Activated CD4-positive, alpha-beta memory T cell treated with anti-CD3 and anti-CD28 coated beads for 36 hours (primary cell): Measurements from ENCODE around the gene KIAA1671. TPM values are rescaled to one million over a fixed set of nuclear protein-coding genes. Genes with fewer than 3 reads are reported as not detected.

Experiments used
- CTCF ChIA-PET: fragments of 350-600 bp; sonication (Branson Sonifier 250); formaldehyde crosslinking; loops from one replicate; lab custom pipeline; 2021; ENCODE audit warnings: antibody characterized with exemption, inconsistent platforms; lab: Charles Lee
- POLR2A ChIA-PET: fragments of 350-600 bp; sonication (Branson Sonifier 250); formaldehyde crosslinking; loops from one replicate; lab custom pipeline; 2021; ENCODE audit warnings: antibody characterized with exemption; lab: Charles Lee
- DNase-seq: peaks from one replicate; pipeline ENCODE4 v3.0.0-alpha.2; 2020
- H3K27ac Mint-ChIP-seq: one replicate; pipeline ENCODE4 v1.8.0; 2021; ENCODE audit warnings: mixed read lengths
- H3K27me3 Mint-ChIP-seq: one replicate; pipeline ENCODE4 v1.8.0; 2021; ENCODE audit warnings: mixed read lengths
- H3K36me3 Mint-ChIP-seq: one replicate; pipeline ENCODE4 v1.8.0; 2021; ENCODE audit warnings: mixed read lengths
- H3K4me1 Mint-ChIP-seq: one replicate; pipeline ENCODE4 v1.8.0; 2021; ENCODE audit warnings: low read depth, mixed read lengths
- H3K4me3 Mint-ChIP-seq: one replicate; pipeline ENCODE4 v1.8.0; 2021; ENCODE audit warnings: mild to moderate bottlenecking, mixed read lengths
- H3K9me3 Mint-ChIP-seq: one replicate; pipeline ENCODE4 v1.8.0; 2021; ENCODE audit warnings: mixed read lengths
- intact Hi-C: fragments of 100-400 bp; cut with micrococcal nuclease; formaldehyde crosslinking; loops from one replicate; pipeline ENCODE4 v1.15.1; 2023
- total RNA-seq, 2 experiments: library from RNA; stranded (reverse); gene quantifications; one replicate each; pipeline ENCODE4 v1.2.3, GENCODE V29; 2021

Gene KIAA1671
- total RNA-seq, 2 experiments from 2014 or later, result 6.5 to 6.8 TPM

DNA sequence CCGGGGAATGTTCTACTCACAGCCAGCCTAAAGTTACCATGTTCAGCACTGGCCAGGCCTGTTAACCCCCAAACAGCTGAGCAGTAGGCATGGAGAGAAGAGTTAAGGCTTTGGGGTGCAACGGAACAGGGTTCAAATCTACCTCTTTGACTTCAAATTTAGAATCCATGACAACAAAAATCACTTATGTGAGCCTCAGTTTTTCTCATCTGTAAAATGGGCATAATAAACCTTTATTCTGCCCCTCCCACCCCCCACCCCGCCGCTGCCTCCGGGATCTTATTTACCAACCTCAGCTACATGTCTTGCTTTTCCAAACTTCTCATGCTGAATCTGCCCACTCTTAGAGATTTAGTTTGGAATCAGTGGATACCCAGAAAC lies 134.4 kb downstream of the KIAA1671 start:
- DNase-seq, result no peak
- no peaks in the 10 kb centered on the region for H3K27me3 Mint-ChIP-seq
- intact Hi-C loops, result loop anchor here (5.0 to 10.0 kb wide), 3 partner anchors 248 to 660 kb away; no protein-coding TSS in a partner anchor
- no peaks in the 10 kb centered on the region for H3K36me3 Mint-ChIP-seq
- POLR2A ChIA-PET, result interaction anchor here (1.2 to 2.1 kb wide), 2 partner anchors 11 to 17 kb away, joined by 6 to 29 read pairs; no protein-coding TSS in a partner anchor
- no peak overlapping the region for H3K27ac Mint-ChIP-seq
- no peaks in the 10 kb centered on the region for H3K9me3 Mint-ChIP-seq
- CTCF ChIA-PET, result interaction anchor here (0.6 to 2.2 kb wide), 11 partner anchors 11 to 247 kb away, joined by 3 to 16 read pairs (median 6); no protein-coding TSS in a partner anchor
- H3K4me1 Mint-ChIP-seq, result peaks cover 41% of the 10 kb centered on the region
- H3K4me3 Mint-ChIP-seq, result no peak overlapping the region

DNA sequence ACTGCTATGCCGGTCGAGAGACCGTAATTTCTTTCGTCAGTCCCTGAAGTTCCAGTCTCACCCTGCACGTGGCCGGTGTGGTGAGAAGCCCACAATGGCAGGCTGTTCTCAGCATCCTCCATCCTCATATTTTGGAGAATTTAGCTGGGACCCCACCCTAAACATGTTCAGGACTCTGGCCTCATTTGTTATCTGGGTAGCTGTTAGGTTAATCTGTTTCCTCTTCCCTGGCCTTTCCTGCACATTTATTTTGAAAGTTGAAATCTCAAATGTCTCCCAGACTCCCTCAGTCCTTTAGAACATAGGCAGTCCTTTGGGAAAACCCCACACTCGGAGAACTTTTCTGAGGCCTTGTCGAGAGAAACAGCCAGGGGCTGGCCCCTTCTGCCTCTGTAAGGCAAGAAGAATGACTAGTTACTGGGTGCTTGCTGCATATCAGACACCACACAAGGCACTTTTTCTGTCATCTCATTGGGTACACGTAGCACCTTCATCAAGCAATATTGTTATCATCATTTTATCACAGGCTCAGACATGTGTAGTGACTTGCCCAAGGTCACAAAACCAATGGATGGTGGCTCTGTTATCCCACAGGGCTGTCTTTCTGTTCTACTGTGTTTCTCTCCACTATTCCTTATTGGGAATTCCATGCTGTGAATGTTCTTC lies 137.8 kb downstream of the KIAA1671 start:
- Mint-ChIP-seq H3K27ac (no peak overlapping the region), H3K27me3 (no peaks in the 10 kb centered on the region), H3K9me3 (no peaks in the 10 kb centered on the region), H3K4me1 (peaks cover 28% of the 10 kb centered on the region), H3K4me3 (no peak overlapping the region), H3K36me3 (no peaks in the 10 kb centered on the region)
- ChIA-PET POLR2A (no interaction called here), CTCF (interaction anchor here (1.0 kb wide), 1 partner anchor 9 kb away, joined by 4 read pairs; no protein-coding TSS in a partner anchor)
- intact Hi-C loops, result no loop called here
- peak; percentile 32 for DNase-seq

DNA sequence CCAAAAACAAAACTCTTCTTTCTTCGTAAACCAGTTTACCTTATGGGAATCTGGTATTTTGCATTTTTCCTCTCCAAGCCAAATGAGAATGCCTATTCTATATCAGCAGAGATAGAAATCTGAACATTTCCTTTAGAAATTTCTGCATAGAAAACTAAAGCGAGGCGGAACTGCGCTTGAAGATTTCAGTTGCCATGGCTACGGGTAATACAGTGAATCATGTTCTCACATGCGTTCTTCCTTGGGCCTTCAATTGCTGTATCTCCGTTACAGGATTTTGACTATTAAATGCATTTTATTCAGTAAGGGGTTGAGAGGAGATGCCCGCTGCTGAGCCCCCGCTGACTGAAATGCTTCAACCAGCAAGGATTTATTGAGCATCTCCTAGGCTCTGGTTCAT lies 138.9 kb downstream of the KIAA1671 start:
- peaks cover 1% of the 10 kb centered on the region for H3K36me3 Mint-ChIP-seq
- no peak for DNase-seq
- H3K27me3 Mint-ChIP-seq, result no peaks in the 10 kb centered on the region
- no peaks in the 10 kb centered on the region for H3K9me3 Mint-ChIP-seq
- H3K27ac Mint-ChIP-seq, result no peak overlapping the region
- no peak overlapping the region for H3K4me3 Mint-ChIP-seq
- CTCF ChIA-PET, result no interaction called here
- peaks cover 17% of the 10 kb centered on the region for H3K4me1 Mint-ChIP-seq
- intact Hi-C loops, result no loop called here
- POLR2A ChIA-PET, result no interaction called here

DNA sequence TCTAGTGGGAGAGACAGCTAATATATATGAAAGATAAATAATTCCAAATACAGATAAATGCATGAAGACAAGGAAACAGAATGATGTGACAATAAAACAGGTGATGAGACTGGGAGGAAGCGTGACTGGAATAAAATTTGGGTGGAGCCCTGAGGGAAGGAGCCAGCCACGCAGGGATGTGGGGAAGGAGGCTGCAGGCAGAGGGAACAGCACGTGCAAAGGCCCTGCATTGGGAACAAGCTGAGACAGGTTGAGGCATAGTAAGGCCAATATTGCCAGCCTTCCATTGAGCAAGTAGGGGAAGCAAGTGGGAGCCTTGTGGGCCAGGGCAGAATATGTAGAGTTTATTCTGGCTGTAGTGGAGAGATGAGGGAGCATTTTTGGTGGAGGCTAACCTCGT lies 139.6 kb downstream of the KIAA1671 start:
- POLR2A ChIA-PET, result no interaction called here
- Mint-ChIP-seq H3K27ac (no peak overlapping the region), H3K9me3 (no peaks in the 10 kb centered on the region), H3K36me3 (peaks cover 1% of the 10 kb centered on the region), H3K27me3 (no peaks in the 10 kb centered on the region), H3K4me1 (peaks cover 11% of the 10 kb centered on the region), H3K4me3 (no peak overlapping the region)
- intact Hi-C loops, result no loop called here
- CTCF ChIA-PET, result no interaction called here
- no peak for DNase-seq

DNA sequence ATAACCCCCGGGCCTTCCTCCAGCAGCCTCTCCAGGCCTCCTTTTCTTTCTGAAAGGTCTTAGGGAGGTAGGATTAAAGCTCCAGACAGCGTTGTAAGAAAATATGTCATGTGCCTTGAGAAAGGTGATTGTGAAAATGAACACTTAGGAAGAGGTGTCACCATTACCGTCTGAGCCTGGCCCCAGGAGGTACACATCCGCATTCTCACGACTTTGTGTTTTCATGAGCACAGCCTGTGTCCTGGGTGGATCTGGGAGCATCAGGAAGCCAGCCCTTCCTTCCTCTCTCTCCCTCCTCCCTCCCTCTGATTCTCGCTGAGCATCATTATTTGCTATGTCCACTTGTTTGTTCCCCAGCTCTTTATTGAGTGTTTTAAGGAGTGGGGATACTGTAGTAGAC lies 142.1 kb downstream of the KIAA1671 start:
- Mint-ChIP-seq H3K9me3 (no peaks in the 10 kb centered on the region), H3K4me3 (no peak overlapping the region), H3K27ac (no peak overlapping the region), H3K27me3 (no peaks in the 10 kb centered on the region), H3K4me1 (peaks cover 10% of the 10 kb centered on the region), H3K36me3 (peaks cover 1% of the 10 kb centered on the region)
- ChIA-PET CTCF (no interaction called here), POLR2A (no interaction called here)
- intact Hi-C loops, result no loop called here
- no peak for DNase-seq

DNA sequence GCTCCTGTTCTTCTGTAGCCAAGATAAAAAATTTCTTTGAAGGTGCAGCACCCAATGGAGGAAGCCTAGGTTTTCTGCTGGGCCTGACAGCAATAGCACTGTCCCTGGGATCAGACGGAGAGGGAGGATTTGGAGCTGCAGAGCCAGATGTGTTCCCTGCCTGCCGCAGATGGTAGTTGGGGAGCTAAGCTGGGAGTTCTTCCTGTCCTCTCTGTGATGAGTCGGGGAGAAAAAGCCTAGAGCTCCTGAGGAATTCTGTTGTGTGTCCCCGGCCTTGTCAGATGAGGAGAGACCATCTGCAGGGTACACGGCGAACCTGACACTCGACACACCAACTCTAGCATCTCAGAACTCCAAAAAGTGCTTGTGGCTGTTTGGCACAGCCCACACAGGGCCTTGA lies 143.4 kb downstream of the KIAA1671 start:
- POLR2A ChIA-PET, result no interaction called here
- peaks cover 2% of the 10 kb centered on the region for H3K4me1 Mint-ChIP-seq
- H3K36me3 Mint-ChIP-seq, result peaks cover 1% of the 10 kb centered on the region
- no peak overlapping the region for H3K27ac Mint-ChIP-seq
- H3K4me3 Mint-ChIP-seq, result no peak overlapping the region
- CTCF ChIA-PET, result no interaction called here
- no peaks in the 10 kb centered on the region for H3K27me3 Mint-ChIP-seq
- intact Hi-C loops, result no loop called here
- DNase-seq, result no peak
- no peaks in the 10 kb centered on the region for H3K9me3 Mint-ChIP-seq

DNA sequence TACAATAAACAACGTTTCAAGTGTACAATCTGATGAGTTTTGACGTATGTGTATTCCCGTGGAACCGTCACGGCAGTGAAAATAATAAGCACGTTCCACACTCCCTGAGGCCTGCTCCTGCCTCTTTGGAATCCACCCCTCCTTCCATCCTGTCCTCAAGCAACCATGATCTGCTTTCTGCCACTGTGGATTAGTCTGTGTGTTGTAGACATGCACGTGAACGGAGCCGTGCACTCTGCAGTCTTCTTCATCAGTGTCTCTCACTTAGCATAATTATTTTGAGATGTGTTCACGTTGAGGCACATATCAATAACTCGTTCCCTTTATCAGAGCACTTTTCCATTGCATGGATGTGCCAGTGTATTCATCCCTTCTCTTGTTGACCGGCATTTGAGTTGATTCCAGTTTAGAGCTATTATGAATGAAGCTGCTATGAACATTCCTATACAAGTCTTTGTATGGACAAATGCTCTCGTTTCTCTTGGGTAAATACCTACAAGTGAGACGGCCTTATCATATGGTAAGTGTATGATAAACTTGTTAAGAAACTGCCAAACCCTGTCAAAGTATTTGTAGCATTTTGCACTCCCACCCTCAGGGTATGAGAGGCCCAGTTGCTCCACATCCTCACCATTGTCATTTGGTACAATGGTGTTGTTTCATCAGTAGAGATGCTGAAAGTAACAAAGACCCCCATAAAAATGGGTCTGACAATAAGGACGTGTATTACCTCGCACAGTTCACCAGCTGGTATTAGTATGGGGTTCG lies 144.3 kb downstream of the KIAA1671 start:
- intact Hi-C loops, result no loop called here
- ChIA-PET CTCF (no interaction called here), POLR2A (no interaction called here)
- no peak for DNase-seq
- Mint-ChIP-seq H3K27ac (no peak overlapping the region), H3K9me3 (no peaks in the 10 kb centered on the region), H3K4me1 (no peaks in the 10 kb centered on the region), H3K4me3 (no peak overlapping the region), H3K27me3 (no peaks in the 10 kb centered on the region), H3K36me3 (peaks cover 1% of the 10 kb centered on the region)

GRCh38 chr22:25098445-25099081 lies 146.0 kb downstream of the KIAA1671 start:
- no peak for DNase-seq
- intact Hi-C loops, result no loop called here
- Mint-ChIP-seq H3K27me3 (no peaks in the 10 kb centered on the region), H3K9me3 (no peaks in the 10 kb centered on the region), H3K4me1 (no peaks in the 10 kb centered on the region), H3K27ac (no peak overlapping the region), H3K36me3 (peaks cover 1% of the 10 kb centered on the region), H3K4me3 (no peak overlapping the region)
- ChIA-PET CTCF (interaction anchor here (0.7 to 1.4 kb wide), 5 partner anchors 12 to 235 kb away, joined by 3 to 5 read pairs (median 4); no protein-coding TSS in a partner anchor), POLR2A (no interaction called here)

DNA sequence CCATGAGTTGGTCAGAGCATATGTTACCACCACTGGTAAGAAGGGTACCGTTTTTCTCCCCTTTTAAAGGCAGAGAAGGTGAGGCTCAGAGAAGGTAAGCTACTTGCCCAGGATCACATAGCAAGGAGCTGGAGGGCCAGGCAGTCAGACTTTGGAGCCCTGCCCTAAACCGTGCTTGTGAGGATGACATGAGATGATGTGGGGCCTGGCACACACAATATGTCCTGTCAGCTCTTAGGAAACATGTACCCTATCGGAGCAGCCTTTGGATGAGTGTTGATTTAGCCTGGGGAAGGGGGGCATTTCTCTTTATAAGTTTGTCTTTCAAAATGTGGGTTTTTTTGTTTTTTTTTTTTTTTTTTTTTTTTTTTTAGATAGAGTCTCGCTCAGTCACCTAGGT lies 146.7 kb downstream of the KIAA1671 start:
- Mint-ChIP-seq H3K9me3 (no peaks in the 10 kb centered on the region), H3K27ac (no peak overlapping the region), H3K4me1 (no peaks in the 10 kb centered on the region), H3K36me3 (peaks cover 1% of the 10 kb centered on the region), H3K27me3 (no peaks in the 10 kb centered on the region), H3K4me3 (no peak overlapping the region)
- CTCF ChIA-PET, result interaction anchor here (0.8 to 1.4 kb wide), 4 partner anchors 12 to 234 kb away, joined by 3 to 5 read pairs (median 4); no protein-coding TSS in a partner anchor
- DNase-seq, result no peak
- intact Hi-C loops, result no loop called here
- POLR2A ChIA-PET, result no interaction called here

- no peaks in the 10 kb centered on the region for H3K4me1 Mint-ChIP-seq
Measured at GRCh38 chr22:25100402-25100801, 147.9 kb downstream of the KIAA1671 start.

DNA sequence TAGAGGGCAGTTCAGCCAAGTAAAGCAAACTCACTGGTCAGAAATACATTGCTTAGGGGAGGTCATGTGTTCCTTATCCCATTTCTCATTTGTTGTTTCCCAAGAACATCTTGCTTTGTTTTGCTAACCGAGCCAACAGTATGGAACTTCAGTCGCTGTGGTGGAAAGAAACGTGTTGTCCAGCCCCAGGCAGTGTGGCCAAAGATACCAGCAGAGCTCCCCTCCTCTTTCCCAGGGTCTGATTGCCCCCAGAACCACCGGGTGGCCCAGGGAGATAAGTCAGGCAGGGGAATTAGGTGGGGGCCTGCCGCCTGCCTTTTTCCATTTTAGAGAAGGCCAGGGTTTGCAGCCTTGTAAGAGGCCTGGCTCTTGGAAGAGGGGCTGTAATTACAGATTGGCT lies 148.4 kb downstream of the KIAA1671 start:
- H3K27me3 Mint-ChIP-seq, result no peaks in the 10 kb centered on the region
- no peak for DNase-seq
- no peaks in the 10 kb centered on the region for H3K36me3 Mint-ChIP-seq
- ChIA-PET POLR2A (no interaction called here), CTCF (interaction anchor here (0.8 to 1.3 kb wide), 2 partner anchors 11 to 101 kb away, joined by 3 read pairs; no protein-coding TSS in a partner anchor)
- no peak overlapping the region for H3K4me3 Mint-ChIP-seq
- no peak overlapping the region for H3K27ac Mint-ChIP-seq
- no peaks in the 10 kb centered on the region for H3K4me1 Mint-ChIP-seq
- intact Hi-C loops, result no loop called here
- no peaks in the 10 kb centered on the region for H3K9me3 Mint-ChIP-seq

More at GRCh38 chr22:25100402-25100801, 147.9 kb downstream of the KIAA1671 start:
- no peaks in the 10 kb centered on the region for H3K27me3 Mint-ChIP-seq
- H3K27ac Mint-ChIP-seq, result no peak overlapping the region
- DNase-seq, result no peak
- intact Hi-C loops, result no loop called here
- ChIA-PET CTCF (interaction anchor here (0.8 to 1.3 kb wide), 2 partner anchors 11 to 102 kb away, joined by 3 read pairs; no protein-coding TSS in a partner anchor), POLR2A (no interaction called here)
- H3K9me3 Mint-ChIP-seq, result no peaks in the 10 kb centered on the region
- H3K36me3 Mint-ChIP-seq, result peaks cover 1% of the 10 kb centered on the region
- H3K4me3 Mint-ChIP-seq, result no peak overlapping the region

- Mint-ChIP-seq H3K27me3 (no peaks in the 10 kb centered on the region), H3K27ac (no peak overlapping the region), H3K9me3 (no peaks in the 10 kb centered on the region), H3K36me3 (no peaks in the 10 kb centered on the region), H3K4me1 (no peaks in the 10 kb centered on the region), H3K4me3 (no peak overlapping the region)
- intact Hi-C loops, result no loop called here
- no peak for DNase-seq
- CTCF ChIA-PET, result no interaction called here
- POLR2A ChIA-PET, result no interaction called here
Measured at GRCh38 chr22:25101501-25101900, 149.0 kb downstream of the KIAA1671 start.
